ENCODE measurements around the gene DSCAML1.

DNA sequence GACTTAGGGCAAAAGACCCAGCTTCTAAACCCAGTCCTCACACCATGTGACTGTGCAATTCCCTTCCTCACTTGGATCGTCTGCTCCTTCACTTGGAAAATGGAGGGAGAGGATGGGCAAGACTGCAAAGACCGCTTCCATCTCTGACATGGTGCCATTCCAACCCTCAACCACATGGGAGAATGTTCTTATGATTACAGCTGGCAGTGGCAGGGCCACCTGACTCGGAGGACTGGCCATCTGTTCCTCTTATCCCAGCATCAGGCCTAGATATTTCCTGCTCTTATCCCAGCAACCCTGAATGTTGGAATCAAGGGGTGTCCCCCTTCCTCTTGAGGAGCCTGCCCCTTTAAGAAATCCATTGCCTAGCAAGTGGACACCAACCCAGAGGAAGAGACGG lies 15.4 kb downstream of the DSCAML1 start:
- TF ChIP-seq, protein P1, sequence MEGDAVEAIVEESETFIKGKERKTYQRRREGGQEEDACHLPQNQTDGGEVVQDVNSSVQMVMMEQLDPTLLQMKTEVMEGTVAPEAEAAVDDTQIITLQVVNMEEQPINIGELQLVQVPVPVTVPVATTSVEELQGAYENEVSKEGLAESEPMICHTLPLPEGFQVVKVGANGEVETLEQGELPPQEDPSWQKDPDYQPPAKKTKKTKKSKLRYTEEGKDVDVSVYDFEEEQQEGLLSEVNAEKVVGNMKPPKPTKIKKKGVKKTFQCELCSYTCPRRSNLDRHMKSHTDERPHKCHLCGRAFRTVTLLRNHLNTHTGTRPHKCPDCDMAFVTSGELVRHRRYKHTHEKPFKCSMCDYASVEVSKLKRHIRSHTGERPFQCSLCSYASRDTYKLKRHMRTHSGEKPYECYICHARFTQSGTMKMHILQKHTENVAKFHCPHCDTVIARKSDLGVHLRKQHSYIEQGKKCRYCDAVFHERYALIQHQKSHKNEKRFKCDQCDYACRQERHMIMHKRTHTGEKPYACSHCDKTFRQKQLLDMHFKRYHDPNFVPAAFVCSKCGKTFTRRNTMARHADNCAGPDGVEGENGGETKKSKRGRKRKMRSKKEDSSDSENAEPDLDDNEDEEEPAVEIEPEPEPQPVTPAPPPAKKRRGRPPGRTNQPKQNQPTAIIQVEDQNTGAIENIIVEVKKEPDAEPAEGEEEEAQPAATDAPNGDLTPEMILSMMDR (IDR thresholded peaks at IDR 0.05) = no peak
- no peak for TF ChIP-seq EP300 (IDR thresholded peaks at IDR 0.05)
- no peak for TF ChIP-seq POLR2A (IDR thresholded peaks at IDR 0.05)
- no peak for TF ChIP-seq POLR2AphosphoS5 (IDR thresholded peaks at IDR 0.05)
